ENCODE data around the gene DENND5B. TPM values are rescaled to one million over a fixed set of nuclear protein-coding genes. Genes with fewer than 3 reads are reported as not detected.
A peak's percentile ranks its signal among the peaks of the same experiment; 100 is the strongest.
"Not testable (repeated sequence)": the region's sequence is repeated elsewhere in the genome, so short reads cannot be mapped to it uniquely, and the experiment has no call there.

The DENND5B gene
- total RNA-seq, 1 experiment from 2014 or later, result 24.6 TPM

- no peak for DNase-seq (ENCODE audit: low read depth)
Measured at GRCh38 chr12:31557707-31558106, 33.2 kb downstream of the DENND5B start.

GRCh38 chr12:31555466-31555865 is 35.5 kb downstream of the DENND5B start:
- not testable (repeated sequence) for DNase-seq (ENCODE audit: low read depth)

DNA sequence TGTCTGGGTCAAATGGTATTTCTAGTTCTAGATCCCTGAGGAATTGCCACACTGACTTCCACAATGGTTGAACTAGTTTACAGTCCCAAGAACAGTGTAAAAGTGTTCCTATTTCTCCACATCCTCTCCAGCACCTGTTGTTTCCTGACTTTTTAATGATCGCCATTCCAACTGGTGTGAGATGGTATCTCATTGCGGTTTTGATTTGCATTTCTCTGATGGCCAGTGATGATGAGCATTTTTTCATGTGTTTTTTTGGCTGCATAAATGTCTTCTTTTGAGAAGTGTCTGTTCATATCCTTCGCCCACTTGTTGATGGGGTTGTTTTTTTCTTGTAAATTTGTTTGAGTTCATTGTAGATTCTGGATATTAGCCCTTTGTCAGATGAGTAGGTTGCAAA is 40.3 kb downstream of the DENND5B start:
- not testable (repeated sequence) for DNase-seq (ENCODE audit: low read depth)

- no peak for DNase-seq (ENCODE audit: low read depth)
Measured at GRCh38 chr12:31536672-31537071, 54.3 kb downstream of the DENND5B start.

DNA sequence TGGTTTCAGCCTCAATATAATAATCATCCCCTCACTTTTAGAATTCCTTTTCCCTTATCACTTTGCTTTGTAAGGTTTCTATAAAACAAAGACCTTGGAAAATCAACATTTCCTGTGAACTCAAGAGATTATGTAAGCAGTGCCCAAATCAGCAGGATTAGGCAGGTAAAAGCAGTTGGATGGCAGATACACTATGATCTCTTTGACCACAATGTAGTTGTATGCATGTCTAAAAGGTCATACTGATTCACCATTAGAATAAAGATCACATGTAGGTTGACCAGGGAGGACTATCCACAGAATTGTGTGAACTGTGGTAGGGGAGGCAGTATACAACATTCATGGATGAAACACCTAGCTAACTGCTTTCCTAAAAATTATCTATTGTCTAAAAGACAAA is 57.5 kb downstream of the DENND5B start:
- peak; percentile 20 for DNase-seq (ENCODE audit: low read depth)

- no peak for DNase-seq (ENCODE audit: low read depth)
Measured at GRCh38 chr12:31531893-31532292, 59.0 kb downstream of the DENND5B start.

DNA sequence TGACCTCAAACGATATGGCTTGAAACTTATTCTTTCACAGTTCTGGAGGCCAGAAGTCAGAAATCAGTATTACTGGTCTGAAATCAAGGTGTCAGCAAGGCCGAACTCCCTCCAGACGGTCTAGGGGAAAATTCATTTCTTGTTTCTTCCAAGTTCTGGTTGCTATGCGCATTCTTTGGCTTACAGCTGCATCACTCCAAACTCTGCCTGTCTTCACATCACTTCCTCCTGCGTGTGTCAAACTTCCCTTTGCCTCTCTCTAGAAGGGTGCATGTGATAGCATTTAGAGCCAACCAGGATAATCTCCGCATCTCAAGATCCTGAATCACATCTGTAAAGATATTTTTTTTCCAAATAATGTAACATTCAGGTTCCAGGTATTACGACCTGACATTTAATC is 62.8 kb downstream of the DENND5B start:
- no peak for DNase-seq (ENCODE audit: low read depth)

DNA sequence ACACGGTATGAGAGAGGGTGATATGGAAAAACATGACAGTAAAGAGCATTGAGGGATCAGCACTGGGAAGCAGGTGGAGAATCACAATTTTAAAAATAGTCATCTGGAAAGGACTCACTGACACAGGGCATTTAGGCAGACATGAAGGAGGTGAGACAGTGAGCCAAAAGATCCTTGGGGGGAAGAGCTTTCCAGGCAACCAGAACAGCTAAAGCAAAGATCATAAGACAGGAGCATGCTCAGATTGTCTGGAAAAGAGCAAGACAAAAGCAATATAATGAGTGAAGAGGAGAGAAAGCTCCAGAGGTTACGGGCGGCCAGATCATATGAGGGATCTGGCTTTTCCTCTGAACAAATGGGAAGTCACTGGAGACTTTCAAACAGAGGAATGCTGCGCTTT is 63.9 kb downstream of the DENND5B start:
- DNase-seq (ENCODE audit: low read depth), result no peak

DNA sequence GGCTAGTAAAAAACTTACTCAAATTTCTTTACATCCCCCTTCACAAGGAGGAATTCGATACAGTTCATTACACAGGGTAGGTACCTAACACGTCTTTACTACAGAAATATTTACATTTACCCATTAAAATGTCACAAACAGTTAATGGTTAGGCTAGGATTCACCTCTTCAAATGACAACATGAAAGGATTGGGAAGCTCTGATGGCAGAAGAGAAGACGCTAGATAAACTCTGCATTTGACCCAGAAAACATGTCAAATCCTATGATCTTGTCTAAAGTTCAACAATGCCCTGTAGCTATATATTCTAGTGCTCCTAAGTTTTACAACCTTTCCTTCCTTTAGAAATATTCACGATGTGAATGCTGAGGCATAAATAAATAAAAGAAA is 64.8 kb downstream of the DENND5B start:
- no peak for DNase-seq (ENCODE audit: low read depth)

- DNase-seq (ENCODE audit: low read depth), result no peak
Measured at GRCh38 chr12:31525496-31526157, 65.3 kb downstream of the DENND5B start.

DNA sequence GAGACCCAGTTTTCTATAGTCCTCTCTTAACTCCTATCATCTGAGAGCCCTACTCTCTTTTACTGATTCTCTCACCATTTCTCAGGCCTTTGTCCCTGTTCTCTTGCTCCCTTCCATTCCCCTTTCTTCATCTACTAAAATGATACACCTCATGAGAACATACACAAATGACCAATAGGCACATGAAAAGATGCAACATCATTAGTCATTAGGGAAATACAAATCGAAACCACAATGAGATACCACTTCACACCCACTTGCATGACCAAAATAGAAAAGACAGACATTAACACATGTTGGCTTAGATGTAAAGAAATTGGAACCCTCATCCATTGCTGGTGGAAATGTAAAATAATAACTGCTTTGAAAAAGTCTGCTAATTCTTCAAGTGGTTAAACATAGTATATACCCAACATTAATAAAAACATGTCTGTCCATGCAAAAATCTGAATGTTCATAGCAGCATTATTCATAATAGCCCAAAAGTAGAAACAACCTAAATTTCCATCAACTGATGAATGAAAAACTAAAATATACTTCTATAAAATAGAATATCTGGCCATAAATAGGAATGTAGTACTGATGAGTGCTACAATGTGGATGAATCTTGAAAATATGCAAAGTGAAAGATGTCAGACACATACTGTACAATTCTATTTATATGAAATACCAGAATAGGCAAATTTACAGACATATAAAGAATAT is 66.0 kb downstream of the DENND5B start:
- peak; percentile 56 for DNase-seq (ENCODE audit: low read depth)

DNA sequence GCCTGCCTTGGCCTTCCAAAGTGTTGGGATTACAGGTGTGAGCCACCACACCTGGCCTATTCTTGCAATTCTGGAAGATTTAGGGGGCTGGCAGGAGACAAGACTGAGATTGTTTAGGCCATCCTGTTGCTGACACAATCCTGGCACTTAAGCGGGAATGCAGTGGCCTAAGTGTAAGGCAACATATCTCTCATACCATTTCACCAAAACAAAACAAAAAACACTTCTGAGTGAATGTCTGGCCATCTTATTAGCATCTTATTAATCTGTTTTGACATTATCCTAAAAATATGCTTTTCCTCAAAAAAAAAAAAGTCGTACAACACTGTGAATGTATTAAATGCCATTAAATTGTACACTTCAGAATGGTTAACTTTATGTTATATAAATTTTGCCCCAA is 67.6 kb downstream of the DENND5B start:
- no peak for DNase-seq (ENCODE audit: low read depth)

DNA sequence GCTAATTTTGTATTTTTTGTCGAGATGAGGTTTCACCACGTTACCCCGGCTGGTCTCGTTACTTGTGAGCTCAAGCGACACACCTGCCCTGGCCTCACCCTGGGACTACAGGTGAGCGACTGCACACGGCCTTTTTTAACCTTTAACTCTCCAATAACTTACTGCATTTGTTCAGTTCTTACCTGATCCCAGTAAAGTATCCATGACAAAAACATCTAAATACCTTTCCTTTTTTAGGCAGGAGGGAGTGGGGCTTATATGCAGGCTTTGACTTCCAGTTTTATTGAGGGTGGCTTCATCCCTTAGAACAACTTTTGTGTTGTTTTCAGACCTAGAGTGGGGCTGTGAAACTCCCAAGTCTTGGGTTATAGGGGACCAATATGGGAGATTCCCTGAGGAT is 68.3 kb downstream of the DENND5B start:
- DNase-seq (ENCODE audit: low read depth), result no peak

DNA sequence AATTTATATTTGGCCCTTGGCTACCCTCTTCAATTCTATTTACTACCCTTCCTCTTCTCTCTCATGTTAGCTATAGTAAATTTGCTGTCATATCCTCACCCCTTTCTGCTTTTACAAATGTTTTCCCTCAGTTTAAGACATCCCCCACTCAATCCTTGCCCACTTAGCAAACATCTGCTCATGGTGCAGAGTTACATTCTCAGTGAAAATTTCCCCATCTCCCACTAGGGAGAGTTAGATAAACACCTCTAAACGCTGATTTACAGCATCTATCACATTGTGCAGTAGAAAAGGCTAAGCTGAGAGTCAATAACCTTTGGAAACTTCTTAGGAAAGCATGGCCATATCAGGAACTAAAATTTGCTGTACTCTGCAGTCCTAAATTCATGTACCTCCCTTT is 69.0 kb downstream of the DENND5B start:
- DNase-seq (ENCODE audit: low read depth), result no peak

DNA sequence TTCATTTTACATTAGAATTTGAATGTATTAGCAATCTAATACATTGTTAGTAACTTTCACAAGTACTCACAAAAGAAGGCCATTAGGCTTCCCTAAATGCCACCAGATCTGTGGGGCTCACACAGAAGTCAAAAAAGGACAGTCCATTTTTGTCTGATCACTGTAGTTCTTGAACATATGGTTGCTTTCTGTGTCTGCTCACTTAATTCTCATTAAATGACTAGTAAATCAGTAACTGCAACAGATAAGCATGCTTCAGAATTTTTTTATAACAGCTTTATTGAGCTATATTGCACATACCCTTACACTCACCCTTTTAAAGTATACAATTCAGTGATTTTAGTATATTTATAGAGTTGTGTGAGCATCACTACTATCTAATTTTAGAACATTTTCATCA is 71.4 kb downstream of the DENND5B start:
- no peak for DNase-seq (ENCODE audit: low read depth)

DNA sequence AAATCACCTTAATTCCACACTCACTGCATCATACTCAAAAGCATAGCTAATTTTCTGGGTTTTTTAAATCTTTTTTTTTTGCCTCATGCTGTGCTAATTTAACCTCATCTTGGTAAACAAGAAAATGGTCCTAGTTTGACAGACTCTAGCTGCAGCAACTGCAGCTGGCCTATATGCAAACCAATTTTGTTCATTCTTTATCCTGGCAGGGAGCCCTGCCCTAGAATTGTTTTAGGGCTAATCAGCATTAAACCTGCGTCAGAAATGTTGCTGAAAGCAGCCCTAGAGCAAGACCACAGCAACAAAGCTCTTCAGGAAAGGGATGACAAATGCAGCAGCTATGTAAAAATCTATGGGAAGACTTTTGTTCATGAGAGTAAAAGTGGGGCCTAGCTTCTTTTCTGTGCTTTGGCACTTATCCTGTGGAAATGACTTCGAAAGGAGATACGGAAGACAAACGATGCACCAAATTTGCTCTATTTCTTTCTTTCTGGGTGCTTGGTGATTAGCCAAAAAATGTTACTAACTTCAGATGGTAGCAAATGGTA is 72.2 kb downstream of the DENND5B start:
- peak; percentile 99 for DNase-seq (ENCODE audit: low read depth)

DNA sequence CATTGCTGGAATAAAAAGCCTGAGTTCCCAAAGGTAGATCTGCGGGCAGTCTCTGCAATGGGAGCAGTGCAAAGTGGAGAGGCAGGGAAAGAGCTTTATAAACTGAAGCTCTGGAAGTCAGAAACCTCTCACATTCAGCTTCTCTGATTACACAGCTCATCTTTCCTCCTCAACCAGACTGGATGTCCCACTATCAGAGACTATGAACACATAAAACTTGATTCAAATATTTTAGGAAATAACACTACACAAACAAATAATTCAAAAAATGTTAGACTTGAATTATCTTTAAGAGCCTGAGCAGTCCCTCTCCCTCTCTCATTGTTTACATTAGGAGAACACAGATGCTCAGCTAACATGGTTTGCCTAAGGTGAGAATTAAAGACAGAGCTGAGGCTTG is 72.9 kb downstream of the DENND5B start:
- no peak for DNase-seq (ENCODE audit: low read depth)

GRCh38 chr12:31516702-31517101 is 74.2 kb downstream of the DENND5B start:
- no peak for DNase-seq (ENCODE audit: low read depth)

GRCh38 chr12:31514912-31515311 is 76.0 kb downstream of the DENND5B start:
- DNase-seq (ENCODE audit: low read depth), result no peak

DNA sequence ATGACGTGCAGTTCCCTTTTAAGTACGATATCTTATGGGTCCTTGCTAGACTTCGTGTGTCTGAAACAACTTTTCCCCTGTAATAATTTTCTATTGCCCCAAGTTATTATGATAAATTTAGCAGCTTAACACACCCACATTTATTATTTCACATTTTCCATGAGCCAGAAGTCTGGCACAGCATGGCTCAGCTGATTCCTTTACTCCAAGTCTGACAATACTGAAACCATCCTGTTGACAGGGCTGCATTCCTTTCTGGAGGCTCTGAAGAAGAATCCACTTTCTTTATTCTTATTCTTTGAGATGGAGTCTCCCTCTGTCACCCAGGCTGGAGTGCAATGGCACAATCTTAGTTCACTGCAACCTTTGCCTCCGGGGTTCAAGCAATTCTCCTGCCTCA is 80.9 kb downstream of the DENND5B start:
- DNase-seq (ENCODE audit: low read depth), result no peak

GRCh38 chr12:31508436-31509150 is 82.3 kb downstream of the DENND5B start:
- DNase-seq (ENCODE audit: low read depth), result no peak

- DNase-seq (ENCODE audit: low read depth), result peak; percentile 54
Measured at GRCh38 chr12:31507966-31508365, 83.0 kb downstream of the DENND5B start.

All from M059J (cell line).